HepG2 (cell line): Measurements from ENCODE around the gene MACROD2. TPM values are rescaled to one million over a fixed set of nuclear protein-coding genes. Genes with fewer than 3 reads are reported as not detected.

Source experiments
- ATAC-seq: fragments of 200-7000 bp; cut with Tn5 transposase; 3 replicates; pipeline ENCODE4 v1.9.1; 2020; ENCODE audit warnings: mild to moderate bottlenecking, moderate library complexity
- BruUV-seq: library from RNA; stranded (reverse); fragments of 400-500 nt; replicated peaks from 2 replicates; lab custom pipeline; 2021; lab: Mats Ljungman, UMichigan
- CTCF ChIA-PET: fragments of 300-600 bp; formaldehyde crosslinking; extraction: SDS; loops from one replicate; lab custom pipeline; 2021; ENCODE audit warnings: low total read pairs, inconsistent platforms, low intra/inter-chr PET ratio; lab: Yijun Ruan, JAX
- POLR2A ChIA-PET: fragments of 350-600 bp; sonication (Branson Sonifier 250); formaldehyde crosslinking; loops from one replicate; lab custom pipeline; 2020; ENCODE audit warnings: antibody characterized with exemption, inconsistent platforms; lab: Yijun Ruan, JAX
- DNase-seq: peaks from one replicate; pipeline ENCODE4 v3.0.0-alpha.2; 2015; ENCODE audit warnings: low spot score
- FAIRE-seq: peaks from 3 replicates; lab custom pipeline; 2011; peaks lifted over from hg19 to GRCh38; lab: Jason Lieb, UNC
- H2AFZ ChIP-seq: one replicate; pipeline ENCODE4 v1.6.1; 2011; ENCODE audit warnings: low read length, inconsistent platforms
- H3K27ac ChIP-seq: fragments of 300-600 bp; 3 replicates; pipeline ENCODE4 v1.8.0; 2011; ENCODE audit warnings: mixed run types, mild to moderate bottlenecking, mixed read lengths, low read length, inconsistent platforms; ENCODE audit not compliant: insufficient read depth; ENCODE audit errors: extremely low read length
- H3K27me3 ChIP-seq, 2 experiments: fragments of 200-600 bp in 1 of 2; 2 replicates in 1 of 2; 3 replicates in 1 of 2; pipeline versions ENCODE4 v1.6.0 to v1.8.0; 2011; ENCODE audit warnings: low read length in 2 of 2, mild to moderate bottlenecking in 2 of 2, moderate library complexity in 2 of 2, inconsistent platforms in 1 of 2; ENCODE audit not compliant: insufficient read depth in 2 of 2, control insufficient read depth in 1 of 2
- H3K36me3 ChIP-seq, 2 experiments: fragments of 200-600 bp in 1 of 2; replicated peaks in 1 of 2; 2 replicates in 1 of 2; 3 replicates in 1 of 2; pipeline versions ENCODE4 v1.5.1 to v1.8.0; 2011; ENCODE audit warnings: low read length in 2 of 2, inconsistent platforms in 1 of 2; ENCODE audit not compliant: insufficient read depth in 2 of 2, control insufficient read depth in 1 of 2
- H3K4me1 ChIP-seq: 2 replicates; pipeline ENCODE4 v1.5.1; 2012; ENCODE audit warnings: low read length, inconsistent platforms; ENCODE audit not compliant: insufficient read depth
- H3K4me2 ChIP-seq: 2 replicates; pipeline ENCODE4 v1.6.0; 2011; ENCODE audit warnings: low read depth, low read length, inconsistent platforms
- H3K4me3 ChIP-seq, 3 experiments: fragments of 200-600 bp in 1 of 3; sonication (generic), shearing (Covaris generic) in 1 of 3; replicated peaks in 1 of 3; 2 replicates each; pipeline ENCODE4 v1.5.1; 2011 to 2016; ENCODE audit warnings: low read length in 3 of 3, inconsistent platforms in 2 of 3, low read depth in 2 of 3, mild to moderate bottlenecking in 2 of 3, control low read depth in 1 of 3, mixed read lengths in 1 of 3; ENCODE audit not compliant: insufficient read depth in 1 of 3
- H3K79me2 ChIP-seq: one replicate; pipeline ENCODE4 v1.6.1; 2011; ENCODE audit warnings: low read length, inconsistent platforms; ENCODE audit not compliant: insufficient read depth
- H3K9ac ChIP-seq: 2 replicates; pipeline ENCODE4 v1.6.0; 2011; ENCODE audit warnings: mild to moderate bottlenecking, low read depth, low read length, inconsistent platforms; ENCODE audit not compliant: insufficient read depth
- H3K9me3 ChIP-seq: 2 replicates; pipeline ENCODE4 v1.5.1; 2012; ENCODE audit warnings: mild to moderate bottlenecking, low read length
- H4K20me1 ChIP-seq: 2 replicates; pipeline ENCODE4 v1.6.0; 2011; ENCODE audit warnings: inconsistent platforms, mild to moderate bottlenecking, low read length, moderate library complexity; ENCODE audit not compliant: insufficient read depth
- AHR ChIP-seq: IDR thresholded peaks from 2 replicates; pipeline ENCODE4 v1.6.1; 2018; ENCODE audit warnings: missing genetic modification reagents, missing compliant biosample characterization
- AKAP8 ChIP-seq: sonication (generic); formaldehyde crosslinking; IDR thresholded peaks from 2 replicates; pipeline ENCODE4 v1.5.1; 2020; ENCODE audit warnings: mild to moderate bottlenecking, missing genetic modification reagents
- CEBPG ChIP-seq: IDR thresholded peaks from 2 replicates; pipeline ENCODE4 v1.6.1; 2016
- DBP ChIP-seq: sonication (generic); formaldehyde crosslinking; IDR thresholded peaks from 2 replicates; pipeline ENCODE4 v1.4.0; 2020; ENCODE audit warnings: missing genetic modification reagents; ENCODE audit errors: not compliant biosample characterization
- ELK4 ChIP-seq: sonication (generic); formaldehyde crosslinking; IDR thresholded peaks from 2 replicates; pipeline ENCODE4 v1.9.0; 2021; ENCODE audit warnings: missing genetic modification reagents, borderline replicate concordance
- EP300 ChIP-seq, 3 experiments: sonication (generic) in 1 of 3; formaldehyde crosslinking in 1 of 3; IDR thresholded peaks; 2 replicates each; pipeline versions ENCODE4 v1.5.1 to v1.6.1; 2011 to 2020; ENCODE audit warnings: low read depth in 2 of 3, low read length in 2 of 3, borderline replicate concordance in 1 of 3, improper control_type of control experiment in 1 of 3, mild to moderate bottlenecking in 1 of 3, missing genetic modification reagents in 1 of 3, moderate library complexity in 1 of 3
- GPN1 ChIP-seq: sonication (generic); formaldehyde crosslinking; IDR thresholded peaks from 2 replicates; pipeline ENCODE4 v1.5.1; 2020; ENCODE audit warnings: missing genetic modification reagents, borderline replicate concordance
- HOXA3 ChIP-seq: sonication (generic); formaldehyde crosslinking; IDR thresholded peaks from 2 replicates; pipeline ENCODE4 v1.5.0; 2020; ENCODE audit warnings: missing genetic modification reagents
- NR2C2 ChIP-seq: sonication (generic); formaldehyde crosslinking; IDR thresholded peaks from 2 replicates; pipeline ENCODE4 v1.4.0; 2020; ENCODE audit warnings: missing genetic modification reagents, mild to moderate bottlenecking, moderate library complexity, borderline replicate concordance
- SNAPC2 ChIP-seq: sonication (generic); formaldehyde crosslinking; IDR thresholded peaks from 2 replicates; pipeline ENCODE4 v1.8.1; 2022; ENCODE audit warnings: mild to moderate bottlenecking, missing genetic modification reagents
- TOE1 ChIP-seq: sonication (generic); formaldehyde crosslinking; IDR thresholded peaks from 2 replicates; pipeline ENCODE4 v1.4.0; 2020; ENCODE audit warnings: mild to moderate bottlenecking, missing genetic modification reagents
- TP53 ChIP-seq: sonication (generic); formaldehyde crosslinking; conservative IDR thresholded peaks from 2 replicates; pipeline ENCODE4 v1.4.0; 2020; ENCODE audit warnings: missing genetic modification reagents
- UBTF ChIP-seq: sonication (generic); formaldehyde crosslinking; IDR thresholded peaks from 2 replicates; pipeline ENCODE4 v1.4.0; 2020; ENCODE audit warnings: mild to moderate bottlenecking, missing genetic modification reagents
- ZFY ChIP-seq: sonication (generic); formaldehyde crosslinking; IDR thresholded peaks from 2 replicates; pipeline ENCODE4 v1.4.0; 2020; ENCODE audit warnings: missing genetic modification reagents
- ZNF331 ChIP-seq: sonication (generic); formaldehyde crosslinking; IDR thresholded peaks from 2 replicates; pipeline ENCODE4 v1.4.0; 2020; ENCODE audit warnings: missing genetic modification reagents
- ZNF430 ChIP-seq: sonication (generic); formaldehyde crosslinking; IDR thresholded peaks from 2 replicates; pipeline ENCODE4 v1.9.0; 2021; ENCODE audit warnings: mild to moderate bottlenecking, missing genetic modification reagents
- ZNF431 ChIP-seq: sonication (generic); formaldehyde crosslinking; IDR thresholded peaks from 2 replicates; pipeline ENCODE4 v1.9.0; 2022; ENCODE audit warnings: missing genetic modification reagents, low read depth, mild to moderate bottlenecking, borderline replicate concordance
- ZNF577 ChIP-seq: sonication (generic); formaldehyde crosslinking; IDR thresholded peaks from 2 replicates; pipeline ENCODE4 v1.4.0; 2020; ENCODE audit warnings: mild to moderate bottlenecking, low read depth, missing genetic modification reagents, borderline replicate concordance
- ZNF644 ChIP-seq: IDR thresholded peaks from 2 replicates; pipeline ENCODE4 v1.6.1; 2016; ENCODE audit warnings: low read depth
- ZNF746 ChIP-seq: sonication (generic); formaldehyde crosslinking; IDR thresholded peaks from 2 replicates; pipeline ENCODE4 v1.8.0; 2022; ENCODE audit warnings: mild to moderate bottlenecking, missing genetic modification reagents
- WGBS: methylation state at CpG from one replicate; pipeline ENCODE4 v1.1.6; 2017; ENCODE audit warnings: low lambda C conversion rate; 5-methylcytosine and 5-hydroxymethylcytosine counted together
- in situ Hi-C: cut with HindIII; loops from 2 replicates; pipeline ENCODE4 v1.10.0; 2017; ENCODE audit warnings: low pct_unique_long_range_greater_than_20kb; ENCODE audit not compliant: extremely low pct_ligation_motif_present
- intact Hi-C: fragments of 100-400 bp; cut with micrococcal nuclease; formaldehyde crosslinking; loops from one replicate; pipeline ENCODE4 v1.10.0; 2022; ENCODE audit not compliant: unreplicated experiment
- polyA plus RNA-seq, 8 experiments: library from polyadenylated mRNA; depleted of rRNA in 3 of 8; stranded (reverse) in 7 of 8; unstranded in 1 of 8; fragments of >200 nt; fragmentation: Illumina TruSeq in 4 of 8; extraction: Trizol in 4 of 8; gene quantifications; 2 replicates each; pipeline versions ENCODE4 v1.2.1 to v1.2.3, GENCODE V29; 2011 to 2016; ENCODE audit warnings: low read depth in 4 of 8, missing spikeins in 1 of 8, mixed read lengths in 1 of 8; ENCODE audit not compliant: insufficient read depth in 1 of 8
- total RNA-seq, 5 experiments: library from RNA; depleted of rRNA; stranded (reverse); fragments of >200 nt; fragmentation: Illumina TruSeq; extraction: Trizol; gene quantifications; 2 replicates each; pipeline ENCODE4 v1.2.3, GENCODE V29; 2016; ENCODE audit warnings: low read depth in 1 of 5

Gene MACROD2
- total and polyA plus RNA-seq, 2 of the 13 experiments (the other 11 are each of a cell fraction or from before 2014, with no cell fraction given), result 0.13 to 0.51 TPM

- Histone ChIP-seq H3K36me3 (no peaks in the 10 kb centered on the region), H3K4me2 (no peak overlapping the region), H3K79me2 (no peaks in the 10 kb centered on the region), H3K4me1 (no peaks in the 10 kb centered on the region), H3K27ac (no peak overlapping the region), H2AFZ (no peak overlapping the region), H4K20me1 (no peaks in the 10 kb centered on the region), H3K4me3 (no peak overlapping the region), H3K27me3 (no peaks in the 10 kb centered on the region), H3K9me3 (peaks cover 100% of the 10 kb centered on the region), H3K9ac (no peak overlapping the region)
- 39% methylated on average over 4 of the region's 4 CpGs for WGBS
- intact Hi-C loops (no loop called here), in situ Hi-C loops (no loop called here)
- ChIA-PET CTCF (no interaction called here), POLR2A (no interaction called here)
- FAIRE-seq, result no peak
- ATAC-seq, result no peak
- TF ChIP-seq AHR (CRISPR knock-in tag) (no peak), TP53 (no peak), ZNF577 (CRISPR knock-in tag) (no peak), TOE1 (CRISPR knock-in tag) (no peak), UBTF (CRISPR knock-in tag) (no peak), AKAP8 (CRISPR knock-in tag) (no peak), CEBPG (CRISPR knock-in tag) (no peak), ZFY (CRISPR knock-in tag) (no peak), NR2C2 (CRISPR knock-in tag) (no peak), ZNF331 (no peak), ZNF430 (CRISPR knock-in tag) (no peak), HOXA3 (no peak), DBP (no peak), ZNF746 (no peak), ZNF644 (CRISPR knock-in tag) (no peak), ZNF431 (CRISPR knock-in tag) (no peak), GPN1 (CRISPR knock-in tag) (no peak), EP300 (IDR thresholded peaks at IDR 0.05; ENCODE audit: low read depth in 2 of 2, low read length in 2 of 2) (no peak), EP300 (CRISPR knock-in tag; IDR thresholded peaks at IDR 0.05; ENCODE audit: borderline replicate concordance) (no peak), SNAPC2 (CRISPR knock-in tag) (no peak), ELK4 (no peak)
- DNase-seq, result no peak
- no TSS peak for BruUV-seq
Measured at GRCh38 chr20:15611541-15611940, 1616.2 kb downstream of the MACROD2 start.
